PC-3 (cell line): ENCODE measurements around the gene MRPS18B. TPM values are rescaled to one million over a fixed set of nuclear protein-coding genes. Genes with fewer than 3 reads are reported as not detected.

Experiments used
- ATAC-seq: fragments of 200-7000 bp; cut with Tn5 transposase; 2 replicates; pipeline ENCODE4 v1.9.1; 2020; ENCODE audit warnings: mild to moderate bottlenecking, moderate library complexity
- BruUV-seq: library from RNA; stranded (reverse); fragments of 400-500 nt; replicated peaks from 2 replicates; lab custom pipeline; 2021; lab: Mats Ljungman, UMichigan
- CTCF ChIA-PET: fragments of 300-600 bp; sonication (Branson Sonifier 250); formaldehyde crosslinking; loops from one replicate; lab custom pipeline; 2022; ENCODE audit warnings: antibody characterized with exemption; lab: Charles Lee
- POLR2A ChIA-PET: fragments of 300-600 bp; sonication (Branson Sonifier 250); formaldehyde crosslinking; loops from one replicate; lab custom pipeline; 2022; ENCODE audit warnings: antibody characterized with exemption; ENCODE audit not compliant: unreplicated experiment; lab: Charles Lee
- DNase-seq: peaks from one replicate; pipeline ENCODE4 v3.0.0-alpha.2; 2015
- H2AFZ ChIP-seq: fragments of 300-600 bp; sonication (generic); 2 replicates; pipeline ENCODE4 v1.6.0; 2016; ENCODE audit warnings: antibody characterized with exemption, low read length
- H3F3A ChIP-seq: fragments of 300-600 bp; sonication (generic); one replicate; pipeline ENCODE4 v1.6.0; 2017; ENCODE audit warnings: antibody characterized with exemption, low read length, control low read depth, mild to moderate bottlenecking; ENCODE audit not compliant: unreplicated experiment
- H3K27ac ChIP-seq: fragments of 300-600 bp; sonication (generic); 2 replicates; pipeline ENCODE4 v1.5.1; 2016; ENCODE audit warnings: mild to moderate bottlenecking, low read length
- H3K27me3 ChIP-seq: fragments of 300-600 bp; sonication (generic); 2 replicates; pipeline ENCODE4 v1.6.1; 2016; ENCODE audit warnings: low read length, mixed read lengths
- H3K36me3 ChIP-seq: fragments of 300-600 bp; sonication (generic); 2 replicates; pipeline ENCODE4 v1.6.1; 2016; ENCODE audit warnings: low read depth, mixed run types, low read length, mixed read lengths
- H3K4me1 ChIP-seq: fragments of 300-600 bp; sonication (generic); 2 replicates; pipeline ENCODE4 v1.5.1; 2016; ENCODE audit warnings: low read length; ENCODE audit not compliant: insufficient read depth
- H3K4me2 ChIP-seq: fragments of 300-600 bp; sonication (generic); 2 replicates; pipeline ENCODE4 v1.6.0; 2016; ENCODE audit warnings: low read length
- H3K4me3 ChIP-seq: fragments of 300-600 bp; sonication (generic); 2 replicates; pipeline ENCODE4 v1.5.1; 2016; ENCODE audit warnings: mild to moderate bottlenecking, low read length, mixed read lengths
- H3K79me2 ChIP-seq: fragments of 300-600 bp; sonication (generic); 2 replicates; pipeline ENCODE4 v1.6.1; 2017; ENCODE audit warnings: low read length, mixed read lengths
- H3K9ac ChIP-seq: fragments of 300-600 bp; sonication (generic); 2 replicates; pipeline ENCODE4 v1.6.0; 2016; ENCODE audit warnings: mild to moderate bottlenecking, low read length
- H3K9me2 ChIP-seq: fragments of 300-600 bp; sonication (generic); replicated peaks from 2 replicates; pipeline ENCODE4 v1.6.1; 2016; ENCODE audit warnings: mixed run types, low read length, mixed read lengths
- H3K9me3 ChIP-seq: fragments of 300-600 bp; sonication (generic); 2 replicates; pipeline ENCODE4 v1.6.1; 2016; ENCODE audit warnings: low read length, mixed read lengths
- H4K20me1 ChIP-seq: fragments of 300-600 bp; sonication (generic); 2 replicates; pipeline ENCODE4 v1.6.1; 2016; ENCODE audit warnings: low read length, mixed read lengths
- CTCF ChIP-seq: fragments of 300-600 bp; sonication (generic); conservative IDR thresholded peaks from 2 replicates; pipeline ENCODE4 v1.5.1; 2017; ENCODE audit warnings: antibody characterized with exemption, low read depth, mild to moderate bottlenecking, low read length
- EZH2 ChIP-seq: fragments of 300-600 bp; sonication (generic); IDR thresholded peaks from one replicate; pipeline ENCODE4 v1.6.1; 2017; ENCODE audit warnings: antibody characterized with exemption, mild to moderate bottlenecking, low read length; ENCODE audit not compliant: unreplicated experiment
- EZH2phosphoT487 ChIP-seq: fragments of 300-600 bp; sonication (generic); IDR thresholded peaks from 2 replicates; pipeline ENCODE4 v1.6.1; 2018; ENCODE audit warnings: mild to moderate bottlenecking, antibody characterized with exemption, low read length, borderline replicate concordance
- intact Hi-C: fragments of 100-400 bp; cut with micrococcal nuclease; formaldehyde crosslinking; loops from 2 replicates; pipeline ENCODE4 v1.9.0; 2023
- total RNA-seq: library from RNA; depleted of rRNA; stranded (reverse); fragments of >200 nt; gene quantifications from 2 replicates; pipeline ENCODE4 v1.2.3, GENCODE V29; 2014

Gene MRPS18B
- total RNA-seq, 1 experiment from 2014 or later, result 91.0 TPM

GRCh38 chr6:30645989-30646388, 28.3 kb downstream of the MRPS18B start:
- BruUV-seq, result no TSS peak
- no peak overlapping the region for H2AFZ ChIP-seq
- ChIA-PET CTCF (no interaction called here), POLR2A (interaction anchor here (0.6 kb wide), 1 partner anchor 237 kb away, joined by 3 read pairs; no protein-coding TSS in a partner anchor)
- H3K27ac ChIP-seq, result no peak overlapping the region
- H4K20me1 ChIP-seq, result no peaks in the 10 kb centered on the region
- no peaks in the 10 kb centered on the region for H3K9me3 ChIP-seq
- peaks cover 38% of the 10 kb centered on the region for H3K79me2 ChIP-seq
- H3K4me1 ChIP-seq, result peaks cover 11% of the 10 kb centered on the region
- TF ChIP-seq EZH2phosphoT487 (no peak), EZH2 (no peak), CTCF (no peak)
- no peaks in the 10 kb centered on the region for H3K9me2 ChIP-seq
- no peak overlapping the region for H3K9ac ChIP-seq
- DNase-seq, result peak; percentile 8
- H3K36me3 ChIP-seq, result peaks cover 2% of the 10 kb centered on the region; the same call in 1 of the 2 replicates
- ATAC-seq, result no peak
- peak overlapping the region; percentile 47; the same call in 1 of the 2 replicates for H3K4me3 ChIP-seq
- H3F3A ChIP-seq, result no peaks in the 10 kb centered on the region
- intact Hi-C loops, result loop anchor here (2.0 kb wide), 1 partner anchor 75 kb away; the partner anchor contains the start of gene TUBB
- peak overlapping the region; percentile 82 for H3K4me2 ChIP-seq
- no peaks in the 10 kb centered on the region for H3K27me3 ChIP-seq

- H3K9me3 ChIP-seq, result no peaks in the 10 kb centered on the region
- H3K79me2 ChIP-seq, result peaks cover 38% of the 10 kb centered on the region
- TF ChIP-seq EZH2phosphoT487, result no peak
- no peak for TF ChIP-seq CTCF
- no peak for TF ChIP-seq EZH2
- no peaks in the 10 kb centered on the region for H3K9me2 ChIP-seq
- H3K9ac ChIP-seq, result peak within 1 kb of the TSS; percentile 88
- CTCF ChIA-PET, result interaction anchor here (0.6 kb wide), 1 partner anchor 397 kb away, joined by 6 read pairs; no protein-coding TSS in a partner anchor
- peak within 1 kb of the TSS; percentile 55 for H3K27ac ChIP-seq
- H3K27me3 ChIP-seq, result no peaks in the 10 kb centered on the region
- H3K4me3 ChIP-seq, result peak within 1 kb of the TSS; percentile 82
- no peaks in the 10 kb centered on the region for H3F3A ChIP-seq
- TSS peak; percentile 45 for BruUV-seq
- peak within 1 kb of the TSS; percentile 79 for H2AFZ ChIP-seq
- H3K4me2 ChIP-seq, result peak within 1 kb of the TSS; percentile 82
- H3K36me3 ChIP-seq, result peaks cover 6% of the 10 kb centered on the region; the same call in 1 of the 2 replicates
- H3K4me1 ChIP-seq, result peaks cover 11% of the 10 kb centered on the region
- POLR2A ChIA-PET, result interaction anchor here (0.6 kb wide), 1 partner anchor 76 kb away, joined by 6 read pairs; no protein-coding TSS in a partner anchor
- no peaks in the 10 kb centered on the region for H4K20me1 ChIP-seq
- DNase-seq (peak; percentile 93), ATAC-seq (peak; percentile 74)
- intact Hi-C loops, result loop anchor here (2.0 kb wide), 1 partner anchor 74 kb away; the partner anchor contains the start of gene TUBB
Measured at GRCh38 chr6:30646450-30647241, 29.0 kb downstream of the MRPS18B start, which contains the start of gene C6orf136. TSS of gene C6orf136 (plus strand) at chr6:30647133. CDS start at chr6:30647232, 99 bp downstream.
